Activated CD8-positive, alpha-beta memory T cell treated with anti-CD3 and anti-CD28 coated beads for 1 hour (primary cell): ENCODE data around the gene IGSF11.
"Not testable (repeated sequence)": the region's sequence is repeated elsewhere in the genome, so short reads cannot be mapped to it uniquely, and the experiment has no call there.

Experiments used
- DNase-seq, 2 donors: peaks; one replicate each; pipeline ENCODE4 v3.0.0-alpha.2; 2020; ENCODE audit warnings: low read depth in 1 of 2; ENCODE audit errors: extremely low read depth in 1 of 2

IGSF11 gene

GRCh38 chr3:119034256-119035013 is at the start of gene IGSF11:
TSS of gene IGSF11 (minus strand) at chr3:119034846. CDS start at chr3:119034582, 264 bp downstream.
- DNase-seq, result peak in 1 of 2 donors; percentile 51

DNA sequence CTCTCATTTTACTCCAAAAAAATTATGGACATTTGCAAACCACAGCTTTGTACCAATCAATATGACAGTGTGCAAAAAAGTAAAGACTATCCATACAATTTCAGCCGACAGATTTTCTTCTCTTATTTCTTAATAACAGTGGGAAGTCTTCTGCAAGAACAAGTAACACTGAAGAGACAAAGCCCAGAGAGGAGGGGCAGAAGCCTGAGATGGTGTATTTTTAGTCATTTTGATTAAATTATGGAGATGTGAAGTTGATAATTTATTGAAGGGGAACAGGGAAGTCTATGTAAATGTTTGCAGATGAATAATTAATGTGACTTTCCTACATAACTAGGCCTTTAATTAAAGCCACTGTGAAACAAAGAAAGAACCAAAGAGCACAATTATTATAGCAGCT is 45.7 kb upstream of the IGSF11 start:
- DNase-seq, result no peak

DNA sequence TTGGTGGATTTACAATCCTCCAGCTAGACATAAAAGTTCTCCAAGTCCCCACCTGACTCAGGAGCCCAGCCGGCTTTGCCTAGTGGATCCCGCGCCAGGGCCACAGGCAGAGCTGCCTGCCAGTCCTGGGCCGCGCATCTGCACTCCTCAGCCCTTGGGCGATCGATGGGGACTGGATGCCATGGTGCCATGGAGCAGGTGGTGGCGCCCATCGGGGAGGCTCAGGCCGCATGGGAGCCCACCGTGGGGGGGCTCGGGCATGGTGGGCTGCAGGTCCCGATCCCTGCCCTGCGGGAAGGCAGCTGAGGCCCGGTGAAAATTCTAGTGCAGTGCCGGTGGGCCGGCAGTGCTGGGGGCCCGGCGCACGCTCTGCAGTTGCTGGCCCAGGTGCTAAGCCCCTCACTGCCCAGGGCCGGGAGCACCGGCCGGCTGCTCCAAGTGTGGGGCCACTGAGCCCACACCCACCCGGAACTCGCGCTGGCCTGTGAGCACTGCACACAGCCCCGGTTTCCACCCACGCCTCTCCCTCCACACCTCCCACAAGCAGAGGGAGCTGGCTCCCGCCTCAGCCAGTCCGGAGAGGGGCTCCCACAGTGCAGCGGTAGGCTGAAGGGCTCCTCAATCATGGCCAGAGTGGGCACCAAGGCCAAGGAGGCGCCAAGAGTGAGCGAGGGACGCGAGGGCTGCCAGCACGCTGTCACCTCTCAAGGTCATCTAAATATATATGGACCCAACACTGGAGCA is 38.8 kb upstream of the IGSF11 start:
- DNase-seq, result no peak

DNA sequence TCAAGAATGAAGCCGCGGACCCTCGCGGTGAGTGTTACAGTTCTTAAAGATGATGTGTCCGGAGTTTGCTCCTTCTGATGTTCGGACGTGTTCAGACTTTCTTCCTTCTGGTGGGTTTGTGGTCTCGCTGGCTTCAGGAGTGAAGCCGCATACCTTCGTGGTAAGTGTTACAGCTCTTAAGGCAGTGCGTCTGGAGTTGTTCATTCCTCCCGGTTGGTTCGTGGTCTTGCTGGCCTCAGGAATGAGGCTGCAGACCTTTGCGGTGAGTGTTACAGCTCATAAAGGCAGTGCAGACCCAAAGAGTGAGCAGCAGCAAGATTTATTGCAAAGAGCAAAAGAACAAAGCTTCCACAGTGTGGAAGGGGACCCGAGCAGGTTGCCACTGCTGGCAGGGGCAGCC is 37.8 kb upstream of the IGSF11 start:
- DNase-seq, result not testable (repeated sequence)

DNA sequence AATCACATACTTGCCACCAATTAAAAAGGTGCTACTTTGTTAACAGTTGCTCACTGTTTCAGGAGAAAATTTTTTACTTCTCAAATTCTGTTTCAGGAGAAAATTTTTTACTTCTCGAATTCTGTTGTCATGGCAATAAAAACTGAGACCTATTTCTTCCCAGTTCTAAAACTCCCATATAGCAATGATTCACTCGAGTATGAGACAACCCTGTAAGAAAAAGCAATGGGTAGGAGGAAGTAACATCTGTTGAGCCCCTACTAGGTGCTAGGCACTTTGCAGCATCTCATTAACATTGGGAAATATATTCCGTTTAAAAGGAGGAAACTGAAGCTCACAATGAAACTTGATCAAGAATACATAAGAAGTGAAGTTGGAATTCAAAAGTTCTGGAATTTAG is 35.1 kb upstream of the IGSF11 start:
- no peak for DNase-seq

- no peak for DNase-seq
These were observed 28.8 kb upstream of the IGSF11 start for GRCh38 chr3:119063471-119063870.

DNA sequence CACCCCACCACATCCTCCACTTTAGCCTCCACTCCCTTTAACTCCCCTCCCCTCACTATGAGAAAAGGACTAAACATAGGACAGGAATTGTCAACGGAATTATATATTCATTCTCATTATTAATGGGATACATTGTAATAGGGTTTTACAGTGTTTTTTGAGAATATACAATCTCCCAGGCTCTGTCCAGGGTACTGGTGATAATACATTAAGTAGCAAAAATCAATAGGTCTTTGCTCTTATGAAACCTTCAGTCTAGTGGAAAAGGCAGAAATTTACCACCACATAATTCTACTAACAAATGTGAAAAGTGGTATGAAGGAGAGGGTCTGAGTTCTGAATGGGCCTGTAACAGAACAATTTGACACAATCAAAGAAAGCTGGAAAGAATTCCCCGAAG is 28.2 kb upstream of the IGSF11 start:
- no peak for DNase-seq

DNA sequence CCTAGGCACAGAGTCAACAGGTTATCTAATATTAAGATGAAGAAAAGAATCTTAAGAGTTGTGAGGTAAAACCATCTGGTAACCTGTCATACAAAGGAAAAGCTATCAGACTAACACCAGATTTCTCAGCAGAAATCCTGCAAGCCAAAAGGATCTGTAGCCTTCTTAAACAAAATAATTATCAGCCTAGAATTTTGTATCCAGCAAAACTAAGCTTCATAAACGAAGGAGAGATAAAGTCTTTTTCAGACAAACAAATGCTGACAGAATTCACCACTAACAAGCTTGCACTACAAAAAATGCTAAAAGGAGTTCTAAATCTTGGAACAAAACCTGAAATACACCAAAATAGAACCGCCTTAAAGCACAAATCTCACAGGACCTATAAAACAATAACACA is 9.9 kb upstream of the IGSF11 start:
- no peak for DNase-seq

DNA sequence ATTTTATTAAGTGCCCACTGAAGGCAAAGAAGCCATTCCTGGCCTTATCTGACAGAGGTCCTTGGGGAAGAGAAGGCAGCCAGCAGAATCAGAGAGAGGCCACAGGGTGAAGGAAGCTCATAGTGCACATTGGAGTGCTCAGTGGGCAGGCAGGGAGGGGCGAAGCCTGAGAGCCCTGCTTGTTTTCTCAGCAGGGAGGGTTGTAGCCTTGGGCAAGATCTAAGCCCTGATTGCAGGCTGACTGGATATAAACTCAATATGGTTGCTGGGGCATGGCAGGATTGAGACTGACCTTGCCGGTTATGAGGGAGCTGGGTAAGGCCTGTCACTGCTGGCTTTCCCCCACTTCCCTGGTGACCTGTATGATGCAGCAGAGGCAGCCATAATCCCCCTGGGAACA is 7.5 kb upstream of the IGSF11 start:
- no peak for DNase-seq

DNA sequence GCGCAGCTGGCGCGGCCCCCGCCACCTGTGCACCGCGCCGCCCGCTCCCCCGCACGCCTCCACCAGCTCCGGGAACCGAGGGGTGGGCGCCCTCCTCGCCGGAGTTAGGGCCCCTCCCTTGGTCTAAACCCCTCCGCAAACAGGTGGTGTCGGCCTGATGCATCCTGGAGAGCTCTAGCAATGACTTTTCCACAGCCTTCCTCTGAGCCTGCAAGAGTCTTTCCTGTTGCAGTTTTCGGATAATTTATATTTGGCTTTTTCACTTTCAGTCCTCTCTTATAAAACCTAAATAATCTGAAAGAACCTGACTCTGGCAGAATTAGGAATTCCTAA is 334 bp upstream of the IGSF11 start:
- DNase-seq, result no peak

DNA sequence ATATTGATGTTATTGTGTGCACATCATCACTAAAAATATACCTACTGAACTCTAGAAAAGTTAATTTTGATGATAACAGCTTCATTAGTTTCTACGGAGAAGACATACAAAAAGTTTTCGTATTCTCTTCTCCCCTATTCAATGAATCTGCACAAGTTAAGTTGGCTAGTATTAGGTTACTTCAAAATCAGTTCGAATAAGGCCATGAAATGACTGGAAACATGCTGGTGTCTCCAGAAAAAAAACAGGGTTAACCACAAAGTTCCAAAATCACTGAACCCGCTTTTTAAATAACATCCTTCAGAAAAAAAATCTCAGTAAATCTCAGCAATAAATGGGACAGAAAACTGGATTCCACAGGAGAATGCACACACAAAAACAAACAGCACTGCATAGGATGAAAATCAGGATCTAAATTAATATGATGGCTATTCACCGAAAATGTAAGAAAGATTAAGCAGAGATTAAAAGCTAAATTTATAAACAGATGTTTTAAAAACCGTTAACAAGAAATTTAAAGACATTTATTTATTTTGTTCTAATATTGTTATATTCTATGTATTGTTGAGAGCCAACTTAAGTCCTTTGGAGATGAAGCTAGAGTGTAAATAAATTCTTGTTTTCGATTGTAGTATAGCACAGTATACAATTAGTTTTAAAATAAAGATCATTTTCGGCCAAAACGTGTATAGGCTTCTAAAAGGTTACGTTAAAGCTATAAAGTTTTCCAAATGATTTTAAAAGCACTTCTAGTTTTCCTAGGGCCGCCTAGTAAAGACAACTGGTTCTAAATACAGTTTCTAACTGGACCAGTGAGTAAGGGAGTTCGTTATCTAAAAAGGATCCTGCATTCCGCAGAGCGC is 1.0 kb downstream of the IGSF11 start:
- no peak for DNase-seq

- no peak for DNase-seq
These were observed 9.4 kb downstream of the IGSF11 start for GRCh38 chr3:119025171-119025795.

DNA sequence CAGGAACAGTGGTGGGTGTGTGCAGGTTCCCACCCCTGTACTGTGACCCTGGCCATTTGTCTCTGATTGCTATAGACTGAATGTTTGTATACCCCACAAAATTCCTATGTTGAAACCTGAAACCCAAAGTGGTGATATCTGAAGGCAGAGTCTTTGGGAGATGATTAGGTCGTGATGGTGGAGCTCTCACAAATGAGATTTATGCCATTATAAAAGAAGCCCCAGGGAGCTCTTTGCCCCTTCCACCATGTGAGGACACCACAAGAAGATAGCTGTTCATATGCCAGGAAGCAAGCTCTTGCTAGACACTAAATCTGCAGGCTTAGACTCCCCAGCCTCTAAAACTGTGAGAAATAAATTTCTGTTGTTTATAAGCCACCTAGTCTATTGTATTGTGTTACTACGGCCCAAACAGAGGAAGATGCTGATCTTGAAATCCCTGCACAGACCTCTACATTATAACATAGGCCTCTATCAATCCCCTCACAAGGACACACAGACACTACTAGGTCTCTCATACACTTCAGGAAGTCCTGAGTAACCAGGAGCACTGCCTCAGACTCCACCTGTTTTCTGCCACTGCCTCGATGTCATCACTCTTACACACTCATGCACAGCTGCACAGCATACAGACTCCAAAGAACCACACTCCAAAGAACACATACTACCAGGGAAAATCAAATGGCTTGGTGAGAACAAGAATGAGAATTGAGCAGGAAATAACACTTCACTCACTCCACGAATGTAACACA is 14.7 kb downstream of the IGSF11 start:
- no peak for DNase-seq

- DNase-seq, result no peak
These were observed 15.8 kb downstream of the IGSF11 start for GRCh38 chr3:119018690-119019463.

DNA sequence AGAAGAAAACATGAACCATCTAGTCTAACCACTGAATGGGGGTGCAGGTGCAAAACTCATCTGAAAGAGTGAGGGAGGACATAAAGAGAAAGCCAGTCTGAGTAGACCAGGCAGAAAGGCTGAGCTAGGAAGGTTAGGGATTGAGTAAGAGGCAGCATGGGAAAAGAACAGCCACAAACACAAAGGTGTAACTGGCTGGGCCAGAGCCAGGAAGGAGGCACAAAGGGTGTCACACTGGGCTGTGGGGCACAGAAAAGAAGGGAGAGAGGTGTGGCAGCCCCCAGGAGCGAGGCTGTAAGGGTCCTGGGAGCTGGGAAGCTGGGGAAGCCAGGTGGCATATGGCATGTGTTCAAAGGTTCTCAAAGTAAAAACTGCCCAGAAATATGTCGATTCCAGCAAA is 18.7 kb downstream of the IGSF11 start:
- DNase-seq, result no peak

GRCh38 chr3:119013951-119014350 is 20.7 kb downstream of the IGSF11 start:
- DNase-seq, result no peak

GRCh38 chr3:119011528-119011927 is 23.1 kb downstream of the IGSF11 start:
- no peak for DNase-seq

DNA sequence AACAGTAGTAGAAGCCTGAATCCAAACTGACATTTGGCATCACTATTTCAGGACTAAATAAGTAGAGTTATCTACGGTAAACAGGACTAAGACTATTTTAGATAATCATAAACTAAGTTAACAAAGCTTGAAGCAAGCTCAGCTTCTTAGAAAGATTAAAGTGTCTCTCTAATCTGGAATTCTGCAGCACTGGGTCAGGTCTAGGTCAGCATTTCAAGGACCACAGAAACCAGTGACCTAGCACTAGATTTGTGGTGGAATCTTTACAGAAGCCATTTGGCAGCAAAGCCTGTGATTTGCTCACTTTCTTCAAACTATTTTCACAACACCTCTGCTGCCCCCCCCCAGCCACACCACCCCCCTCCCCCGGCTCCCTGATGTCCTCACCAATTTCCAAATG is 37.5 kb downstream of the IGSF11 start:
- no peak for DNase-seq

DNA sequence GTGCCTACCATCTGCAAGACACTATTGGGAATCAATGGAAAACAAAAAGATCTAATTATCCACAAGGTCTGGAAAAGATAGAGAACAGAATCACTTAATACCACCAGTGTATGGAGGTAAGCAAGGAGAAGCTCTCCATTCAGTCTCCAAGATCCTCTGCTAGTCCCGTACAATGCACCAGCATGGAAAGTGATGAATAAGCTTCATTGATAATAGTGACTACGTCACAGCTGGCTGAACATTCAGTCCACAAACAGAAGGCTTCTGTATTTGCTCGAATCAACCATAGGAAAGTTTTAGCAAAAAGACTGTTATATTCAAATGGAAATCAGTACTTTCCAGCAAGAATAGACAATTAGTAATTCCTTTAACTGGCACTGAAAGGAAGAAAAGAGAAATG is 42.9 kb downstream of the IGSF11 start:
- DNase-seq, result no peak
